Calu3 (cell line): Measurements from ENCODE around the gene CFAP210. TPM values are rescaled to one million over a fixed set of nuclear protein-coding genes. Genes with fewer than 3 reads are reported as not detected.

Experiments
- BruUV-seq: library from RNA; stranded (reverse); fragments of 400-500 nt; replicated peaks from 2 replicates; lab custom pipeline; 2021; lab: Mats Ljungman, UMichigan
- CTCF ChIA-PET: fragments of 300-600 bp; sonication (Branson Sonifier 250); formaldehyde crosslinking; loops from one replicate; lab custom pipeline; 2022; ENCODE audit warnings: antibody characterized with exemption; lab: Charles Lee
- DNase-seq: peaks from one replicate; pipeline ENCODE4 v3.0.0; 2022
- H3K27ac Mint-ChIP-seq: one replicate; pipeline ENCODE4 v1.8.0; 2022; ENCODE audit warnings: mixed read lengths; ENCODE audit not compliant: unreplicated experiment
- H3K27me3 Mint-ChIP-seq: one replicate; pipeline ENCODE4 v1.8.0; 2022; ENCODE audit warnings: mixed read lengths; ENCODE audit not compliant: unreplicated experiment
- H3K36me3 Mint-ChIP-seq: one replicate; pipeline ENCODE4 v1.8.0; 2022; ENCODE audit warnings: mild to moderate bottlenecking, moderate library complexity, mixed read lengths; ENCODE audit not compliant: insufficient read depth, unreplicated experiment
- H3K4me1 Mint-ChIP-seq: one replicate; pipeline ENCODE4 v1.8.0; 2022; ENCODE audit warnings: mild to moderate bottlenecking, low read depth, mixed read lengths; ENCODE audit not compliant: unreplicated experiment
- H3K4me3 Mint-ChIP-seq: one replicate; pipeline ENCODE4 v1.8.0; 2022; ENCODE audit warnings: mild to moderate bottlenecking, low read depth, moderate library complexity, mixed read lengths; ENCODE audit not compliant: unreplicated experiment
- H3K9me3 Mint-ChIP-seq: one replicate; pipeline ENCODE4 v1.8.0; 2022; ENCODE audit warnings: low read depth, mixed read lengths; ENCODE audit not compliant: unreplicated experiment
- intact Hi-C: fragments of 100-400 bp; cut with micrococcal nuclease; formaldehyde crosslinking; loops from one replicate; pipeline ENCODE4 v1.10.0; 2022; ENCODE audit not compliant: unreplicated experiment
- total RNA-seq: library from RNA; stranded (reverse); gene quantifications from 2 replicates; pipeline ENCODE4 v1.2.3, GENCODE V29; 2022
- TF ChIP-seq, protein P1 (sequence below): fragments of 200-600 bp; IDR thresholded peaks from one replicate; pipeline ENCODE4 v1.8.0; 2022; ENCODE audit warnings: antibody characterized with exemption; ENCODE audit not compliant: unreplicated experiment

The CFAP210 gene
- total RNA-seq, 1 experiment from 2014 or later = not detected

DNA sequence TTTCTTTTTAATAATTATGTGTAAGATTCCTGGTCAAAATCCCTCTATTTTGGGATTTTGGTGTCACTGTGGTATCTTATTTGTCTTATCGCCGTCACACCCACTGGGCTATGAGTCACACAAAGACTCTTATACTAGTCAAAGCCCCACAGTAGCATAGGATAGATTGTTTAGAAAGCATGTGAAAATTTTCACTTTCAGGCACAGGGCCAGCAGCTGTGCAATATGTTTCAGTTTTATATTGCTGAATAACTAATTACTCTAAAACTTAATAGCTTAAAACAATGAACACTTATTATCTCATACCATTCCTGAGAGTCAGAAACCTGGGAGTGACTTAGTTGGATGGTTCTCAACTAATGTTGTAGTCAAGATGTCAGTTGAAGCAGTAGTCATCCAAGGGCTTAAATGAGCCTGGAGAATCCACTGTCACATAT is 24.0 kb downstream of the CFAP210 start:
- no peaks in the 10 kb centered on the region for H3K36me3 Mint-ChIP-seq
- CTCF ChIA-PET = interaction anchor here (0.5 to 0.7 kb wide), 3 partner anchors 22 to 248 kb away, joined by 3 to 4 read pairs (median 4); no protein-coding TSS in a partner anchor
- DNase-seq = no peak
- H3K27ac Mint-ChIP-seq = no peak overlapping the region
- TF ChIP-seq, protein P1, sequence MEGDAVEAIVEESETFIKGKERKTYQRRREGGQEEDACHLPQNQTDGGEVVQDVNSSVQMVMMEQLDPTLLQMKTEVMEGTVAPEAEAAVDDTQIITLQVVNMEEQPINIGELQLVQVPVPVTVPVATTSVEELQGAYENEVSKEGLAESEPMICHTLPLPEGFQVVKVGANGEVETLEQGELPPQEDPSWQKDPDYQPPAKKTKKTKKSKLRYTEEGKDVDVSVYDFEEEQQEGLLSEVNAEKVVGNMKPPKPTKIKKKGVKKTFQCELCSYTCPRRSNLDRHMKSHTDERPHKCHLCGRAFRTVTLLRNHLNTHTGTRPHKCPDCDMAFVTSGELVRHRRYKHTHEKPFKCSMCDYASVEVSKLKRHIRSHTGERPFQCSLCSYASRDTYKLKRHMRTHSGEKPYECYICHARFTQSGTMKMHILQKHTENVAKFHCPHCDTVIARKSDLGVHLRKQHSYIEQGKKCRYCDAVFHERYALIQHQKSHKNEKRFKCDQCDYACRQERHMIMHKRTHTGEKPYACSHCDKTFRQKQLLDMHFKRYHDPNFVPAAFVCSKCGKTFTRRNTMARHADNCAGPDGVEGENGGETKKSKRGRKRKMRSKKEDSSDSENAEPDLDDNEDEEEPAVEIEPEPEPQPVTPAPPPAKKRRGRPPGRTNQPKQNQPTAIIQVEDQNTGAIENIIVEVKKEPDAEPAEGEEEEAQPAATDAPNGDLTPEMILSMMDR = no peak
- H3K9me3 Mint-ChIP-seq = peaks cover 2% of the 10 kb centered on the region
- no peak overlapping the region for H3K4me3 Mint-ChIP-seq
- H3K27me3 Mint-ChIP-seq = no peaks in the 10 kb centered on the region
- H3K4me1 Mint-ChIP-seq = no peaks in the 10 kb centered on the region
- BruUV-seq = no TSS peak
- intact Hi-C loops = no loop called here

GRCh38 chr2:169667583-169667982 is 26.6 kb downstream of the CFAP210 start:
- H3K4me1 Mint-ChIP-seq = no peaks in the 10 kb centered on the region
- peaks cover 2% of the 10 kb centered on the region for H3K9me3 Mint-ChIP-seq
- intact Hi-C loops = no loop called here
- no peak for DNase-seq
- H3K27ac Mint-ChIP-seq = no peak overlapping the region
- H3K27me3 Mint-ChIP-seq = no peaks in the 10 kb centered on the region
- no peaks in the 10 kb centered on the region for H3K36me3 Mint-ChIP-seq
- CTCF ChIA-PET = no interaction called here
- BruUV-seq = no TSS peak
- H3K4me3 Mint-ChIP-seq = no peak overlapping the region
- TF ChIP-seq, protein P1 = no peak

GRCh38 chr2:169664978-169665930 is 29.0 kb downstream of the CFAP210 start:
- BruUV-seq = no TSS peak
- no peak overlapping the region for H3K4me3 Mint-ChIP-seq
- intact Hi-C loops = no loop called here

DNA sequence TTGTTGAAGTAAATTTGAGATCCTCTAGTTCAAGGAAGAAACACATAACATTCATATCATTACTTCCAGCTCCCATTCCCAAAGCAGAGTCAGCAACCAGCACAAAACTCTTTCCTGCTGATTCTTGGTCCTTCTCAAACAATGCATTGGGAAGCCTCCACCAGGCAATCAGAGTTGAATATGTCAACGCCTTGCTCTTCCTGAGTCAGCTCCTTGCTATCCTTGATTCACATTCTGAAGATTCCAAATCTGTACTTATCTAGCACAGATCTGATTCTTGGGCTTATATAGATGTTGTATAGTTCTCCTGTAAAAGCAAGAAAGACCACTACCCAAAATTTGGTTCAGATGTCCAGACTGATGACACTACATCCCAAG is 29.6 kb downstream of the CFAP210 start:
- no peak overlapping the region for H3K27ac Mint-ChIP-seq
- no TSS peak for BruUV-seq
- intact Hi-C loops = no loop called here

More at GRCh38 chr2:169664978-169665930, 29.0 kb downstream of the CFAP210 start:
- Mint-ChIP-seq H3K36me3 (no peaks in the 10 kb centered on the region), H3K27me3 (no peaks in the 10 kb centered on the region), H3K9me3 (peaks cover 2% of the 10 kb centered on the region), H3K27ac (no peak overlapping the region), H3K4me1 (no peaks in the 10 kb centered on the region)
- no peak for DNase-seq
- TF ChIP-seq, protein P1 = no peak
- CTCF ChIA-PET = no interaction called here

More for the DNA sequence above, 29.6 kb downstream of the CFAP210 start:
- TF ChIP-seq, protein P1 = no peak
- DNase-seq = no peak
- Mint-ChIP-seq H3K9me3 (peaks cover 2% of the 10 kb centered on the region), H3K4me1 (no peaks in the 10 kb centered on the region), H3K36me3 (no peaks in the 10 kb centered on the region), H3K27me3 (no peaks in the 10 kb centered on the region), H3K4me3 (no peak overlapping the region)
- CTCF ChIA-PET = no interaction called here
